Esophagus muscularis mucosa (tissue), 4 donors: ENCODE measurements around the gene DMWD. TPM values are rescaled to one million over a fixed set of nuclear protein-coding genes. Genes with fewer than 3 reads are reported as not detected.
A peak's percentile ranks its signal among the peaks of the same experiment; 100 is the strongest.

ENCODE experiments used
- DNase-seq: peaks from one replicate; pipeline ENCODE4 v3.0.0-alpha.2; 2017; ENCODE audit errors: extremely low spot score
- H3K27ac ChIP-seq, 4 donors: fragments of 200-600 bp; sonication (generic); replicated peaks in 1 of 4; 1 replicate in 3 of 4; 2 replicates in 1 of 4; pipeline ENCODE4 v1.5.1; 2016 to 2019; ENCODE audit warnings: mild to moderate bottlenecking in 1 of 4
- H3K27me3 ChIP-seq, 4 donors: fragments of 200-600 bp; sonication (generic); one replicate each; pipeline versions ENCODE4 v1.5.1 to v1.6.0; 2016 to 2019
- H3K36me3 ChIP-seq, 4 donors: fragments of 200-600 bp; sonication (generic); one replicate each; pipeline ENCODE4 v1.5.1; 2016 to 2019
- H3K4me1 ChIP-seq, 4 donors: fragments of 200-600 bp; sonication (generic); one replicate each; pipeline ENCODE4 v1.5.1; 2016 to 2019
- H3K4me3 ChIP-seq, 4 donors: fragments of 200-600 bp; sonication (generic); 1 replicate in 2 of 4; 2 replicates in 2 of 4; pipeline ENCODE4 v1.5.1; 2016 to 2019; ENCODE audit warnings: mild to moderate bottlenecking in 4 of 4, moderate library complexity in 1 of 4
- H3K9me3 ChIP-seq, 4 donors: fragments of 200-600 bp; sonication (generic); 1 replicate in 3 of 4; 2 replicates in 1 of 4; pipeline ENCODE4 v1.5.1; 2016 to 2019
- CTCF ChIP-seq, 3 experiments: fragments of 200-600 bp in 2 of 3; fragments of 450-650 bp in 1 of 3; sonication (generic) in 2 of 3; IDR thresholded peaks; one replicate each; pipeline ENCODE4 v1.5.1; 2017 to 2019; ENCODE audit warnings: antibody characterized with exemption in 3 of 3, mild to moderate bottlenecking in 2 of 3, moderate library complexity in 1 of 3
- EP300 ChIP-seq: sonication (generic); formaldehyde crosslinking; IDR thresholded peaks from one replicate; pipeline ENCODE4 v1.6.1; 2017; ENCODE audit warnings: antibody characterized with exemption
- POLR2A ChIP-seq: fragments of 450-650 bp; IDR thresholded peaks from one replicate; pipeline ENCODE4 v1.6.1; 2017; ENCODE audit warnings: antibody characterized with exemption, moderate library complexity, mild to moderate bottlenecking, low read depth
- POLR2AphosphoS5 ChIP-seq, 2 donors: sonication (generic); formaldehyde crosslinking; IDR thresholded peaks; one replicate each; pipeline ENCODE4 v1.6.1; 2017; ENCODE audit warnings: antibody characterized with exemption in 2 of 2
- WGBS: methylation state at CpG from one replicate; pipeline ENCODE4 v1.1.5; 2018; 5-methylcytosine and 5-hydroxymethylcytosine counted together
- intact Hi-C: fragments of 100-400 bp; cut with DNase I; formaldehyde crosslinking; loops from one replicate; pipeline ENCODE4 v1.15.1; 2023
- total RNA-seq, 4 donors: library from RNA; depleted of rRNA; stranded (reverse); fragments of >200 nt; gene quantifications; one replicate each; pipeline versions ENCODE4 v1.1.0 to v1.2.1, GENCODE V29; 2016

Gene DMWD
- total RNA-seq, 4 donors from 2014 or later, result 56.0 to 88.7 (median 63.3) TPM

- Histone ChIP-seq H3K4me1 (peaks cover 25 to 38% (median 29%) of the 10 kb centered on the region in 4 donors), H3K9me3 (no peaks in the 10 kb centered on the region), H3K27ac (no peak overlapping the region), H3K36me3 (peaks cover 5 to 22% (median 21%) of the 10 kb centered on the region in 4 donors), H3K27me3 (no peaks in the 10 kb centered on the region), H3K4me3 (no peak overlapping the region)
- WGBS, result 47% methylated on average over 6 of the region's 6 CpGs
- no peak for TF ChIP-seq CTCF (IDR thresholded peaks at IDR 0.05)
- no peak for TF ChIP-seq POLR2A
- no peak for TF ChIP-seq POLR2AphosphoS5 (IDR thresholded peaks at IDR 0.05)
- no peak for TF ChIP-seq EP300
- intact Hi-C loops, result no loop called here
- no peak for DNase-seq
Measured at GRCh38 chr19:45793876-45794275, 1.2 kb upstream of the DMWD start.

DNA sequence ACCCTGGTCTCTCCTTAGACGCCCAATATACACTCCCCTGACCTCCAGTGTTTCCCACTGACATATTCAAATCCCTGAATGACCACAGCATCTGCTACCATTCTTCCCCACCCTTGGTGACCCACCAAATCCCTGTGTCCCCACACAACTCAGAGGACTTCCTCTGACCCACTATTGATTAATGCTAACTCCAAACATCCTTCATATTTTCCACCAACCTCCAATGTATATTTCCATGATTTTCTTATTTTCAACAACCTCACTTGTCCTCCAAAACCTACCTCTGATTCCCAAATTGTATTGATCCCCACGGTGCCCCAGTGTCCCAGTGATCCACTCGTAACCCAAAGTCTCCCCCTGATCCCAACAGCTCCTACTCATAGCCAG is 526 bp upstream of the DMWD start:
- Histone ChIP-seq H3K4me3 (peak overlapping the region; percentile 31 to 83 (median 72)), H3K36me3 (peaks cover 8 to 29% (median 27%) of the 10 kb centered on the region in 4 donors), H3K27me3 (no peaks in the 10 kb centered on the region), H3K9me3 (no peaks in the 10 kb centered on the region), H3K4me1 (peaks cover 24 to 34% (median 27%) of the 10 kb centered on the region in 4 donors), H3K27ac (peak overlapping the region in 3 of 4 donors; percentile 44 to 88 (median 85))
- TF ChIP-seq EP300 (no peak), POLR2AphosphoS5 (IDR thresholded peaks at IDR 0.05) (no peak), POLR2A (no peak), CTCF (IDR thresholded peaks at IDR 0.05) (no peak)
- intact Hi-C loops, result no loop called here
- WGBS, result 48% methylated on average over 3 of the region's 3 CpGs
- no peak for DNase-seq

GRCh38 chr19:45791744-45792469 is 738 bp downstream of the DMWD start:
- 8% methylated on average over 16 of the region's 31 CpGs for WGBS
- intact Hi-C loops, result no loop called here
- peak overlapping the region; percentile 73 to 88 (median 80) for H3K27ac ChIP-seq

GRCh38 chr19:45790942-45791341 is 1.7 kb downstream of the DMWD start:
- WGBS, result 79% methylated on average over 8 of the region's 8 CpGs
- peaks cover 15 to 51% (median 50%) of the 10 kb centered on the region in 4 donors for H3K36me3 ChIP-seq
- H3K27ac ChIP-seq, result peak overlapping the region in 1 of 4 donors; percentile 88

More at GRCh38 chr19:45791744-45792469, 738 bp downstream of the DMWD start:
- no peak for DNase-seq
- Histone ChIP-seq H3K27me3 (no peaks in the 10 kb centered on the region), H3K36me3 (peaks cover 11 to 41% (median 40%) of the 10 kb centered on the region in 4 donors), H3K9me3 (no peaks in the 10 kb centered on the region), H3K4me3 (peak overlapping the region; percentile 69 to 89 (median 80)), H3K4me1 (peaks cover 24 to 36% (median 28%) of the 10 kb centered on the region in 4 donors)
- TF ChIP-seq CTCF (IDR thresholded peaks at IDR 0.05) (no peak), EP300 (no peak), POLR2AphosphoS5 (IDR thresholded peaks at IDR 0.05) (no peak), POLR2A (no peak)

More at GRCh38 chr19:45790942-45791341, 1.7 kb downstream of the DMWD start:
- TF ChIP-seq POLR2AphosphoS5 (IDR thresholded peaks at IDR 0.05) (no peak), CTCF (IDR thresholded peaks at IDR 0.05) (no peak)
- Histone ChIP-seq H3K4me3 (no peak overlapping the region), H3K9me3 (no peaks in the 10 kb centered on the region), H3K4me1 (peaks cover 27 to 45% (median 32%) of the 10 kb centered on the region in 4 donors), H3K27me3 (no peaks in the 10 kb centered on the region)
- DNase-seq, result no peak
- intact Hi-C loops, result no loop called here
